ENCODE measurements around the gene CCDC178.

The CCDC178 gene

GRCh38 chr18:33115476-33115875 lies 325.0 kb downstream of the CCDC178 start:
- H3K36me3 ChIP-seq (ENCODE audit: insufficient read depth, low read length): no peaks in the 10 kb centered on the region
- no peaks in the 10 kb centered on the region for H3K4me1 ChIP-seq (ENCODE audit: insufficient read depth, low read length, severe bottlenecking)
- no peaks in the 10 kb centered on the region for H4K20me1 ChIP-seq (ENCODE audit: insufficient read depth, low read length)
- H3K9me3 ChIP-seq (ENCODE audit: low read length): no peaks in the 10 kb centered on the region
- no peaks in the 10 kb centered on the region for H3F3A ChIP-seq (ENCODE audit: insufficient read depth, low read length)
- H3K79me2 ChIP-seq (ENCODE audit: insufficient read depth, low read length): no peaks in the 10 kb centered on the region
- no peak for TF ChIP-seq EZH2 (IDR thresholded peaks at IDR 0.05; ENCODE audit: borderline replicate concordance, low read length)
- no peak for TF ChIP-seq CTCF (IDR thresholded peaks at IDR 0.05; ENCODE audit: low read length)
- no peak overlapping the region for H3K9ac ChIP-seq (ENCODE audit: low read length)
- H2AFZ ChIP-seq (ENCODE audit: low read length): no peak overlapping the region
- H3K9me2 ChIP-seq (ENCODE audit: low read depth, low read length): no peaks in the 10 kb centered on the region
- H3K27ac ChIP-seq (ENCODE audit: low read depth, low read length, poor library complexity, severe bottlenecking): no peak overlapping the region
- no peaks in the 10 kb centered on the region for H3K27me3 ChIP-seq (ENCODE audit: insufficient read depth, low read length)
- H3K4me3 ChIP-seq (ENCODE audit: low read depth, low read length, poor library complexity, severe bottlenecking): no peak overlapping the region
- H3K4me2 ChIP-seq (ENCODE audit: low read length): no peak overlapping the region

GRCh38 chr18:33114749-33115148 lies 325.8 kb downstream of the CCDC178 start:
- no peak overlapping the region for H3K27ac ChIP-seq (ENCODE audit: low read depth, low read length, poor library complexity, severe bottlenecking)
- no peaks in the 10 kb centered on the region for H3K27me3 ChIP-seq (ENCODE audit: insufficient read depth, low read length)
- no peak overlapping the region for H2AFZ ChIP-seq (ENCODE audit: low read length)
- no peaks in the 10 kb centered on the region for H3K4me1 ChIP-seq (ENCODE audit: insufficient read depth, low read length, severe bottlenecking)
- no peaks in the 10 kb centered on the region for H3K79me2 ChIP-seq (ENCODE audit: insufficient read depth, low read length)
- H3K9me2 ChIP-seq (ENCODE audit: low read depth, low read length): no peaks in the 10 kb centered on the region
- no peaks in the 10 kb centered on the region for H3K9me3 ChIP-seq (ENCODE audit: low read length)
- no peak overlapping the region for H3K9ac ChIP-seq (ENCODE audit: low read length)
- no peaks in the 10 kb centered on the region for H4K20me1 ChIP-seq (ENCODE audit: insufficient read depth, low read length)
- H3K36me3 ChIP-seq (ENCODE audit: insufficient read depth, low read length): no peaks in the 10 kb centered on the region
- H3K4me3 ChIP-seq (ENCODE audit: low read depth, low read length, poor library complexity, severe bottlenecking): no peak overlapping the region
- no peak for TF ChIP-seq CTCF (IDR thresholded peaks at IDR 0.05; ENCODE audit: low read length)
- no peak for TF ChIP-seq EZH2 (IDR thresholded peaks at IDR 0.05; ENCODE audit: borderline replicate concordance, low read length)
- no peak overlapping the region for H3K4me2 ChIP-seq (ENCODE audit: low read length)
- no peaks in the 10 kb centered on the region for H3F3A ChIP-seq (ENCODE audit: insufficient read depth, low read length)

GRCh38 chr18:33113416-33113815 lies 327.1 kb downstream of the CCDC178 start:
- Histone ChIP-seq H2AFZ (ENCODE audit: low read length) (no peak overlapping the region), H3K79me2 (ENCODE audit: insufficient read depth, low read length) (no peaks in the 10 kb centered on the region), H3K27ac (ENCODE audit: low read depth, low read length, poor library complexity, severe bottlenecking) (no peak overlapping the region), H4K20me1 (ENCODE audit: insufficient read depth, low read length) (no peaks in the 10 kb centered on the region), H3K27me3 (ENCODE audit: insufficient read depth, low read length) (no peaks in the 10 kb centered on the region), H3K36me3 (ENCODE audit: insufficient read depth, low read length) (no peaks in the 10 kb centered on the region), H3K4me2 (ENCODE audit: low read length) (no peak overlapping the region), H3K9me2 (ENCODE audit: low read depth, low read length) (no peaks in the 10 kb centered on the region), H3K4me3 (ENCODE audit: low read depth, low read length, poor library complexity, severe bottlenecking) (no peak overlapping the region), H3F3A (ENCODE audit: insufficient read depth, low read length) (no peaks in the 10 kb centered on the region), H3K9me3 (ENCODE audit: low read length) (no peaks in the 10 kb centered on the region), H3K9ac (ENCODE audit: low read length) (no peak overlapping the region), H3K4me1 (ENCODE audit: insufficient read depth, low read length, severe bottlenecking) (no peaks in the 10 kb centered on the region)
- TF ChIP-seq CTCF (IDR thresholded peaks at IDR 0.05; ENCODE audit: low read length): no peak
- TF ChIP-seq EZH2 (IDR thresholded peaks at IDR 0.05; ENCODE audit: borderline replicate concordance, low read length): no peak
